SK-N-SH treated with all-trans-retinoic acid at 6 μM for 48 hours (cell line): Measurements from ENCODE around the gene STAT5A.
"Not testable (repeated sequence)": the region's sequence is repeated elsewhere in the genome, so short reads cannot be mapped to it uniquely, and the experiment has no call there.

Source experiments
- ATAC-seq: fragments of 200-7000 bp; cut with Tn5 transposase; 3 replicates; pipeline ENCODE4 v1.9.1; 2020; ENCODE audit warnings: mild to moderate bottlenecking, moderate library complexity
- ARNTL ChIP-seq: fragments of 450-650 bp; formaldehyde crosslinking; IDR thresholded peaks from 2 replicates; pipeline ENCODE4 v1.5.0; 2020; ENCODE audit warnings: low read depth, mild to moderate bottlenecking, moderate library complexity, borderline replicate concordance
- BACH2 ChIP-seq: fragments of 250-450 bp; sonication (Bioruptor Pico); IDR thresholded peaks from 2 replicates; pipeline ENCODE4 v1.9.0; 2021; ENCODE audit warnings: mild to moderate bottlenecking, borderline replicate concordance
- ESRRG ChIP-seq: fragments of 250-450 bp; sonication (Bioruptor Pico); IDR thresholded peaks from 2 replicates; pipeline ENCODE4 v1.6.1; 2021; ENCODE audit warnings: mild to moderate bottlenecking
- ISL1 ChIP-seq: fragments of 250-450 bp; sonication (Bioruptor Pico); IDR thresholded peaks from 2 replicates; pipeline ENCODE4 v2.1.2; 2022; ENCODE audit warnings: mild to moderate bottlenecking, moderate library complexity
- OSR1 ChIP-seq: fragments of 250-450 bp; sonication (Bioruptor Pico); IDR thresholded peaks from 2 replicates; pipeline ENCODE4 v1.8.0; 2022; ENCODE audit warnings: moderate library complexity, mild to moderate bottlenecking, inconsistent platforms
- PPARA ChIP-seq: fragments of 250-450 bp; sonication (Bioruptor Pico); IDR thresholded peaks from 2 replicates; pipeline ENCODE4 v1.5.0; 2020; ENCODE audit warnings: mild to moderate bottlenecking, borderline replicate concordance
- RARB ChIP-seq: fragments of 250-450 bp; sonication (Bioruptor Pico); IDR thresholded peaks from 2 replicates; pipeline ENCODE4 v1.8.0; 2021; ENCODE audit warnings: mild to moderate bottlenecking, moderate library complexity
- SNAI2 ChIP-seq: fragments of 250-450 bp; sonication (Bioruptor Pico); IDR thresholded peaks from 2 replicates; pipeline ENCODE4 v1.5.0; 2020; ENCODE audit warnings: mild to moderate bottlenecking, moderate library complexity
- TCF4 ChIP-seq: fragments of 250-450 bp; sonication (Bioruptor Pico); IDR thresholded peaks from 2 replicates; pipeline ENCODE4 v1.8.0; 2021; ENCODE audit warnings: mild to moderate bottlenecking, moderate library complexity, borderline replicate concordance
- TOX ChIP-seq: fragments of 250-450 bp; sonication (Bioruptor Pico); IDR thresholded peaks from 2 replicates; pipeline ENCODE4 v1.8.0; 2021; ENCODE audit warnings: mild to moderate bottlenecking, moderate library complexity, borderline replicate concordance
- TSHZ2 ChIP-seq: fragments of 250-450 bp; sonication (Bioruptor Pico); IDR thresholded peaks from 2 replicates; pipeline ENCODE4 v1.5.0; 2020; ENCODE audit warnings: mild to moderate bottlenecking, moderate library complexity
- ZFP3 ChIP-seq: fragments of 250-450 bp; sonication (Bioruptor Pico); IDR thresholded peaks from 2 replicates; pipeline ENCODE4 v1.5.0; 2020; ENCODE audit warnings: mild to moderate bottlenecking, moderate library complexity
- ZFP30 ChIP-seq: fragments of 450-650 bp; formaldehyde crosslinking; IDR thresholded peaks from 2 replicates; pipeline ENCODE4 v1.5.0; 2022; ENCODE audit warnings: mild to moderate bottlenecking, moderate library complexity
- ZNF70 ChIP-seq: fragments of 450-650 bp; formaldehyde crosslinking; IDR thresholded peaks from 2 replicates; pipeline ENCODE4 v1.5.0; 2020; ENCODE audit warnings: mild to moderate bottlenecking, moderate library complexity
- ZNF8 ChIP-seq: fragments of 450-650 bp; formaldehyde crosslinking; IDR thresholded peaks from 2 replicates; pipeline ENCODE4 v1.5.0; 2020; ENCODE audit warnings: mild to moderate bottlenecking, moderate library complexity
- TF ChIP-seq, protein P1 (sequence below): fragments of 250-450 bp; sonication (Bioruptor Pico); IDR thresholded peaks from 2 replicates; pipeline ENCODE4 v1.5.1; 2020; ENCODE audit warnings: low read depth, mild to moderate bottlenecking, moderate library complexity
- TF ChIP-seq, protein P2 (sequence below): fragments of 250-450 bp; sonication (Bioruptor Pico); IDR thresholded peaks from 2 replicates; pipeline ENCODE4 v1.8.0; 2021; ENCODE audit warnings: low read depth, mild to moderate bottlenecking, moderate library complexity, borderline replicate concordance
- TF ChIP-seq, protein P3 (sequence below): fragments of 250-450 bp; sonication (Bioruptor Pico); IDR thresholded peaks from 2 replicates; pipeline ENCODE4 v1.8.0; 2020; ENCODE audit warnings: mild to moderate bottlenecking, moderate library complexity, borderline replicate concordance

Gene STAT5A

GRCh38 chr17:42317266-42317845 is 29.1 kb downstream of the STAT5A start:
- ATAC-seq: no peak
- no peak for TF ChIP-seq ZNF70 (CRISPR knock-in tag)
- TF ChIP-seq, all 23 proteins: peak for 0

DNA sequence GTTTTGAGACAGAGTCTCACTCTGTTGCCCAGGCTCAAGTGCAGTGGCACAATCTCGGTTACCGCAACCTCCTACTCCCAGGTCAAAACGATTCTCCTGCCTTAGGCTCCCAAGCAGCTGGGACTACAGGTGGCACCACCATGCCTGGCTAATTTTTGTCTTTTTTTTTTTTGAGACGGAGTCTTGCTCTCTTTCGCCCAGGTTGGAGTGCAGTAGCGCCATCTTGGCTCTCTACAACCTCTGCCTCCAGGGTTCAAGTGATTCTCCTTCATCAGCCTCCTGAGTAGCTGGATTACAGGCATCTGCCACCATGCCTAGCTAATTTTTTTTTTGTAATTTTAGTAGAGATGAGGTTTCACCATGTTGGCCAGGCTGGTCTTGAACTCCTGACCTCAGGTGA is 29.7 kb downstream of the STAT5A start:
- not testable (repeated sequence) for ATAC-seq

- no peak for TF ChIP-seq SNAI2 (CRISPR knock-in tag)
- TF ChIP-seq TCF4: no peak
- no peak for TF ChIP-seq RARB
- TF ChIP-seq, protein P1, sequence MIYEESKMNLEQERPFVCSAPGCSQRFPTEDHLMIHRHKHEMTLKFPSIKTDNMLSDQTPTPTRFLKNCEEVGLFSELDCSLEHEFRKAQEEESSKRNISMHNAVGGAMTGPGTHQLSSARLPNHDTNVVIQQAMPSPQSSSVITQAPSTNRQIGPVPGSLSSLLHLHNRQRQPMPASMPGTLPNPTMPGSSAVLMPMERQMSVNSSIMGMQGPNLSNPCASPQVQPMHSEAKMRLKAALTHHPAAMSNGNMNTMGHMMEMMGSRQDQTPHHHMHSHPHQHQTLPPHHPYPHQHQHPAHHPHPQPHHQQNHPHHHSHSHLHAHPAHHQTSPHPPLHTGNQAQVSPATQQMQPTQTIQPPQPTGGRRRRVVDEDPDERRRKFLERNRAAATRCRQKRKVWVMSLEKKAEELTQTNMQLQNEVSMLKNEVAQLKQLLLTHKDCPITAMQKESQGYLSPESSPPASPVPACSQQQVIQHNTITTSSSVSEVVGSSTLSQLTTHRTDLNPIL (CRISPR knock-in tag): no peak
- TF ChIP-seq TSHZ2 (CRISPR knock-in tag): no peak
- TF ChIP-seq ZNF70 (CRISPR knock-in tag): no peak
- no peak for ATAC-seq
Observed at GRCh38 chr17:42321555-42321954, 33.3 kb downstream of the STAT5A start.

DNA sequence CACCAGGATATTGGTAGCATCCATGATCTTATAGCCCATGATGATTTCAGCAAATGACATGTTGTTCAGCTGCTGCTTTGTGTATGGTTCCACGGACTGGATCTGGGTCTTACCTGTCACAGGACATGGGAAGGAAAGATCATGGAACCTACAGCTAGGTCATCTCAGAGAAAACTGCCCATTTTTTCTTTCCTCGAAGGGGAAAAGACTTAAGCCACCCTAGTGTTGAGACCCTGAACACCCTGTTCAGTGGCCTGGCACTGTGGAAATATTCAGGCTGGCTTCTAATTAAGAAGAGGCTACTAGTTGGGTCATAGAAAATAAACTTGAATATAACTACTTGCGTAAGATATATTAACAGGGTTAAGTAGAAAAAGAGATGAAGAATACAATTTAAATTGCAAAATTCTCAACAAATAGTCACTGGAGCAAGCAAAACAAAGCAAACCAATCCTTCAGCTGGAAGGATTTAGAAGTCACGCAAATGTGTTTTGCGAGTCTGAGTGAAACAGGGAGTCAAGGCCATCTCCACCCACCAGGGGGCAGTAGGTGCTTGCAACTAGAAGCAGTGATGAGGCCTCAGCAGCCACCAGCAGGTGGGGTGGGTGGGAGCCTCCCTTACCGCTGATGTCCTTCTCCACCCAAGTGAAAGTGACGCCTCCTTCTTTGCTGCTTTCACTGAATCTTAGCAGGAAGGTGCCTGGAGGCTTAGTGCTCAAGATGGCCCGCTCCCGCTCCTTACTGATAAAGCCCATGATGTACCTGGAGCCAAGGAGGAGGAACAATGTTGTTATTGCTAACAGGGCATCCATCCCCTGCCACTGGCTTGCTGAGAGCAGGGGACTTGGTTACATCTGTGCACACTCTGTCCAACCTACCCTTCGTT is 34.3 kb downstream of the STAT5A start:
- TF ChIP-seq ZFP3 (CRISPR knock-in tag) (no peak), TCF4 (no peak), PPARA (CRISPR knock-in tag) (no peak), TOX (CRISPR knock-in tag) (no peak), RARB (no peak), SNAI2 (CRISPR knock-in tag) (no peak), BACH2 (CRISPR knock-in tag) (no peak), ZNF8 (no peak), ZNF70 (CRISPR knock-in tag) (no peak), ESRRG (CRISPR knock-in tag) (no peak)
- TF ChIP-seq, protein P1 (CRISPR knock-in tag): no peak

DNA sequence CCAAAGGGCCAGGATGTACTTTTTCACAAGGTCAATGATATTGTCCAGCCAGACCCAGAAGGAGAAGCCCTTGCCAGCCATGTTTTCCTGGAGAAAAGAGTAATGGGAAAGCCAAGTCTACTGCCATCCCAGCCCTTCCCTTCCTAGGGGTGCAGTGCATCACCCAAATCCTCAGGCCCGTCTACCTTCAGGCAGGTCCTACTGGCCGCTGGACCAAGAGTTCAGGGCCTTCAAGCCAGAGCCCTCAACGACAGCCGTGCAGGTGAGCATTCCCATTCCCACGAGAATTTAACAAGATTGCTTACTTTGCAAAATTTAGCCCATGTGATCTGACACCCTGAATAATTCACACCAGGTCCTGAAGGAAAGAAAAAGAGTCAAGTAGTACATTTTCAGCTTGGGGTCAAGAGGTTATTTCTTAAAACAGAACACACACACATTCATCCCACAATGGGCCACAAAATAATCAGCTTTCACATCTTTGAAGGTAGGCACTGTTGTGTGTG is 35.0 kb downstream of the STAT5A start:
- ATAC-seq: no peak
- no peak for TF ChIP-seq ESRRG (CRISPR knock-in tag)
- TF ChIP-seq ARNTL (CRISPR knock-in tag): no peak
- TF ChIP-seq, protein P2, sequence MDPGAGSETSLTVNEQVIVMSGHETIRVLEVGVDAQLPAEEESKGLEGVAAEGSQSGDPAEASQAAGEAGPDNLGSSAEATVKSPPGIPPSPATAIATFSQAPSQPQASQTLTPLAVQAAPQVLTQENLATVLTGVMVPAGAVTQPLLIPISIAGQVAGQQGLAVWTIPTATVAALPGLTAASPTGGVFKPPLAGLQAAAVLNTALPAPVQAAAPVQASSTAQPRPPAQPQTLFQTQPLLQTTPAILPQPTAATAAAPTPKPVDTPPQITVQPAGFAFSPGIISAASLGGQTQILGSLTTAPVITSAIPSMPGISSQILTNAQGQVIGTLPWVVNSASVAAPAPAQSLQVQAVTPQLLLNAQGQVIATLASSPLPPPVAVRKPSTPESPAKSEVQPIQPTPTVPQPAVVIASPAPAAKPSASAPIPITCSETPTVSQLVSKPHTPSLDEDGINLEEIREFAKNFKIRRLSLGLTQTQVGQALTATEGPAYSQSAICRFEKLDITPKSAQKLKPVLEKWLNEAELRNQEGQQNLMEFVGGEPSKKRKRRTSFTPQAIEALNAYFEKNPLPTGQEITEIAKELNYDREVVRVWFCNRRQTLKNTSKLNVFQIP: no peak
- no peak for TF ChIP-seq ZFP30 (CRISPR knock-in tag)
- no peak for TF ChIP-seq OSR1
- TF ChIP-seq TSHZ2 (CRISPR knock-in tag): no peak
- TF ChIP-seq ISL1 (CRISPR knock-in tag): no peak
- no peak for TF ChIP-seq ZNF70 (CRISPR knock-in tag)
- no peak for TF ChIP-seq ZNF8
- TF ChIP-seq, protein P3, sequence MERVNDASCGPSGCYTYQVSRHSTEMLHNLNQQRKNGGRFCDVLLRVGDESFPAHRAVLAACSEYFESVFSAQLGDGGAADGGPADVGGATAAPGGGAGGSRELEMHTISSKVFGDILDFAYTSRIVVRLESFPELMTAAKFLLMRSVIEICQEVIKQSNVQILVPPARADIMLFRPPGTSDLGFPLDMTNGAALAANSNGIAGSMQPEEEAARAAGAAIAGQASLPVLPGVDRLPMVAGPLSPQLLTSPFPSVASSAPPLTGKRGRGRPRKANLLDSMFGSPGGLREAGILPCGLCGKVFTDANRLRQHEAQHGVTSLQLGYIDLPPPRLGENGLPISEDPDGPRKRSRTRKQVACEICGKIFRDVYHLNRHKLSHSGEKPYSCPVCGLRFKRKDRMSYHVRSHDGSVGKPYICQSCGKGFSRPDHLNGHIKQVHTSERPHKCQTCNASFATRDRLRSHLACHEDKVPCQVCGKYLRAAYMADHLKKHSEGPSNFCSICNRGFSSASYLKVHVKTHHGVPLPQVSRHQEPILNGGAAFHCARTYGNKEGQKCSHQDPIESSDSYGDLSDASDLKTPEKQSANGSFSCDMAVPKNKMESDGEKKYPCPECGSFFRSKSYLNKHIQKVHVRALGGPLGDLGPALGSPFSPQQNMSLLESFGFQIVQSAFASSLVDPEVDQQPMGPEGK: no peak
- TF ChIP-seq ZFP3 (CRISPR knock-in tag): no peak

More for the DNA sequence above, 34.3 kb downstream of the STAT5A start:
- peak; percentile 89 for ATAC-seq
